Measurements from ENCODE around the gene VEGFA.

VEGFA gene

DNA sequence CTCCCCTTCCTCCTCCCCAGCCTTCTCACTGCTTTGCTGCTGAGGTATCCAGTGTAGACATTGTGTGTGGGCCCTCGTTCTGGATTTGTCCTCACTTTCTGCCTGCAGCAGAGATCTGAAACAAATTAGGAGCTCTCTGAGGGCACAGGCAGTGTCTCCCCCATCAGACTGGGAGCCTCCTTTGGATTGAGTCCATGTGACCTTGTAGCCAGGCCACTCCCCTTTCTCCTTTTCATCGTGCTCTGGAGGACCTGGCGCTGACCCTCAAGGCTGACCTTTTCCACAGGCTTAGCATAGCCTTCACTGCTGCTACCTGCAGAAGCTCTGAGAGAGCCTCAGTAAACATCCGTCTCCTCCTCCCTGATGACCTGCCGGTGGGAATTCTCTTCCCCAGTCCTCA lies 26.2 kb downstream of the VEGFA start:
- ATAC-seq, result no peak
- TF ChIP-seq, protein P1, sequence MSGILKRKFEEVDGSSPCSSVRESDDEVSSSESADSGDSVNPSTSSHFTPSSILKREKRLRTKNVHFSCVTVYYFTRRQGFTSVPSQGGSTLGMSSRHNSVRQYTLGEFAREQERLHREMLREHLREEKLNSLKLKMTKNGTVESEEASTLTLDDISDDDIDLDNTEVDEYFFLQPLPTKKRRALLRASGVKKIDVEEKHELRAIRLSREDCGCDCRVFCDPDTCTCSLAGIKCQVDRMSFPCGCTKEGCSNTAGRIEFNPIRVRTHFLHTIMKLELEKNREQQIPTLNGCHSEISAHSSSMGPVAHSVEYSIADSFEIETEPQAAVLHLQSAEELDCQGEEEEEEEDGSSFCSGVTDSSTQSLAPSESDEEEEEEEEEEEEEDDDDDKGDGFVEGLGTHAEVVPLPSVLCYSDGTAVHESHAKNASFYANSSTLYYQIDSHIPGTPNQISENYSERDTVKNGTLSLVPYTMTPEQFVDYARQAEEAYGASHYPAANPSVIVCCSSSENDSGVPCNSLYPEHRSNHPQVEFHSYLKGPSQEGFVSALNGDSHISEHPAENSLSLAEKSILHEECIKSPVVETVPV (CRISPR knock-in tag; IDR thresholded peaks at IDR 0.05), result no peak
- no peak for TF ChIP-seq CSDC2 (CRISPR knock-in tag; IDR thresholded peaks at IDR 0.05)
- TF ChIP-seq GLIS3 (CRISPR knock-in tag; IDR thresholded peaks at IDR 0.05), result no peak
- no peak for TF ChIP-seq OSR1 (CRISPR knock-in tag; IDR thresholded peaks at IDR 0.05)
- TF ChIP-seq TOX (CRISPR knock-in tag; IDR thresholded peaks at IDR 0.05; ENCODE audit: borderline replicate concordance), result no peak
- no peak for TF ChIP-seq ARNTL (CRISPR knock-in tag; IDR thresholded peaks at IDR 0.05; ENCODE audit: borderline replicate concordance, low read depth)
- TF ChIP-seq ISL1 (CRISPR knock-in tag; IDR thresholded peaks at IDR 0.05), result no peak
- no peak for TF ChIP-seq RARB (CRISPR knock-in tag; IDR thresholded peaks at IDR 0.05)
- TF ChIP-seq ZC3H10 (CRISPR knock-in tag; IDR thresholded peaks at IDR 0.05), result no peak
- TF ChIP-seq TCF4 (CRISPR knock-in tag; IDR thresholded peaks at IDR 0.05; ENCODE audit: borderline replicate concordance), result no peak
- no peak for TF ChIP-seq PPARA (CRISPR knock-in tag; IDR thresholded peaks at IDR 0.05; ENCODE audit: borderline replicate concordance)

DNA sequence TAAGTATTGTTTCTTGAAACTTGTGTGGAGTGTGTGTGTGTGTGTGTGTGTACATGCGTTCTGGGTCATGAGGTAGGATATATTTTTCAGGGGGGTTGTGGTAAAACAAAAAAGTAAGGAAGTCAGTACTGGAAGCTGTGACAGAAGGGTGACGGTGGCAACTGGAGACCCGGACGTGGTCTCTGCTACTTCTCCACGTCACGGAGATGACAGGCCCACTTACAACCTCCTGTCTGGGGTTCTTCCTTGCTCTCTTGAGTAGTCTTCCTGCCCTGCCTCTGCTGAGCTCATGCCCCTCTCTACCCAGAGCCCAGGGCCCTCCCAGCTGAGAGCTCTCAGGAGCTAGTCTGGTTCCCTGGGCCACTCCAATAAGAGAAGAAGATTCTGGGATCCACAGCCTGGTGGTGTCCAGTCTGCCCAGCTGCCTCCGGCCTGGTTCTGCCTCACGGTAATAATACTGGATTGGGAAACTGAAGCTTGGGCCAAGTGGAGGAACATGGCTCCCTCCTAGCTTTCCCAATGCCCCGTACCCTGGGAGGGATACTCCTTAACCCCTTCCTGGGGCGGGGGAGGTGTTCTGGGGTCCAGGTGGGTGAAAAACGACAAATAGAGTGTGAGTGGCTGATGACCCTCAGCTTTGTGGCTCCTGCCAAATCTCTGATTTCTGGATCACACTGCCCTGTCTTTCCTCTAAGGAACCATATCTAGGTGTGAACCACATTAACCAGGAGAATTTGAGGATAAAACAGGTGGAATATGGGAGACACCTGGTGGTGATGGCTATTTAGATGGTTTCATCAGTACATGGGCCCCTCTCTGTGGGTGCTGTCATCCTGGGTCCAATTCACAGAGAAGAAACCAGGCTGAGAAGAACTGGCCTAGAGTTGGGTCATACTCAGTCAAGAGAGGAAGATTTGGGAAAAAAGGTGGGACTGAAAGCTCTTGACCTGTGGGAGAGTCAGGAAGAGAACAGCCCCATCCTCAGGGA lies 27.2 kb downstream of the VEGFA start:
- TF ChIP-seq GLIS3 (CRISPR knock-in tag; IDR thresholded peaks at IDR 0.05) (no peak), ZC3H10 (CRISPR knock-in tag; IDR thresholded peaks at IDR 0.05) (no peak), PPARA (CRISPR knock-in tag; IDR thresholded peaks at IDR 0.05; ENCODE audit: borderline replicate concordance) (no peak), TOX (CRISPR knock-in tag; IDR thresholded peaks at IDR 0.05; ENCODE audit: borderline replicate concordance) (no peak), ESRRG (CRISPR knock-in tag; IDR thresholded peaks at IDR 0.05) (no peak)
- no peak for ATAC-seq

DNA sequence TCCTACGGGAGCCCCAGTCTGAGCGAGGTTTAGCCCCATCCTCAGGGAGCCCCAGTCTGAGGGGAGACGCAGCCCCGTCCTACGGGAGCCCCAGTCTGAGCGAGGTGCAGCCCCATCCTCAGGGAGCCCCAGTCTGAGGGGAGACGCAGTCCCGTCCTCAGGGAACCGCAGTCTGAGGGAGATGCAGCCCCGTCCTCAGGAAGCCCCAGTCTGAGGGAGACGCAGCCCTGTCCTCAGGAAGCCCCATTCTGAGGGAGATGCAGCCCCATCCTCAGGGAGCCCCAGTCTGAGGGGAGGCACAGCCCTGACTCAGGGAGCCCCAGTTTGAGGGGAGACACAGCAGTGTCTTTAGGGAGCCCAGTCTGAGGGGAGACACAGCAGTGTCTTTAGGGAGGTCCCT lies 27.9 kb downstream of the VEGFA start:
- no peak for ATAC-seq
- TF ChIP-seq, protein P1 (CRISPR knock-in tag; IDR thresholded peaks at IDR 0.05), result no peak
- TF ChIP-seq, protein P2, sequence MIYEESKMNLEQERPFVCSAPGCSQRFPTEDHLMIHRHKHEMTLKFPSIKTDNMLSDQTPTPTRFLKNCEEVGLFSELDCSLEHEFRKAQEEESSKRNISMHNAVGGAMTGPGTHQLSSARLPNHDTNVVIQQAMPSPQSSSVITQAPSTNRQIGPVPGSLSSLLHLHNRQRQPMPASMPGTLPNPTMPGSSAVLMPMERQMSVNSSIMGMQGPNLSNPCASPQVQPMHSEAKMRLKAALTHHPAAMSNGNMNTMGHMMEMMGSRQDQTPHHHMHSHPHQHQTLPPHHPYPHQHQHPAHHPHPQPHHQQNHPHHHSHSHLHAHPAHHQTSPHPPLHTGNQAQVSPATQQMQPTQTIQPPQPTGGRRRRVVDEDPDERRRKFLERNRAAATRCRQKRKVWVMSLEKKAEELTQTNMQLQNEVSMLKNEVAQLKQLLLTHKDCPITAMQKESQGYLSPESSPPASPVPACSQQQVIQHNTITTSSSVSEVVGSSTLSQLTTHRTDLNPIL (CRISPR knock-in tag; IDR thresholded peaks at IDR 0.05; ENCODE audit: low read depth), result no peak
- TF ChIP-seq, protein P3, sequence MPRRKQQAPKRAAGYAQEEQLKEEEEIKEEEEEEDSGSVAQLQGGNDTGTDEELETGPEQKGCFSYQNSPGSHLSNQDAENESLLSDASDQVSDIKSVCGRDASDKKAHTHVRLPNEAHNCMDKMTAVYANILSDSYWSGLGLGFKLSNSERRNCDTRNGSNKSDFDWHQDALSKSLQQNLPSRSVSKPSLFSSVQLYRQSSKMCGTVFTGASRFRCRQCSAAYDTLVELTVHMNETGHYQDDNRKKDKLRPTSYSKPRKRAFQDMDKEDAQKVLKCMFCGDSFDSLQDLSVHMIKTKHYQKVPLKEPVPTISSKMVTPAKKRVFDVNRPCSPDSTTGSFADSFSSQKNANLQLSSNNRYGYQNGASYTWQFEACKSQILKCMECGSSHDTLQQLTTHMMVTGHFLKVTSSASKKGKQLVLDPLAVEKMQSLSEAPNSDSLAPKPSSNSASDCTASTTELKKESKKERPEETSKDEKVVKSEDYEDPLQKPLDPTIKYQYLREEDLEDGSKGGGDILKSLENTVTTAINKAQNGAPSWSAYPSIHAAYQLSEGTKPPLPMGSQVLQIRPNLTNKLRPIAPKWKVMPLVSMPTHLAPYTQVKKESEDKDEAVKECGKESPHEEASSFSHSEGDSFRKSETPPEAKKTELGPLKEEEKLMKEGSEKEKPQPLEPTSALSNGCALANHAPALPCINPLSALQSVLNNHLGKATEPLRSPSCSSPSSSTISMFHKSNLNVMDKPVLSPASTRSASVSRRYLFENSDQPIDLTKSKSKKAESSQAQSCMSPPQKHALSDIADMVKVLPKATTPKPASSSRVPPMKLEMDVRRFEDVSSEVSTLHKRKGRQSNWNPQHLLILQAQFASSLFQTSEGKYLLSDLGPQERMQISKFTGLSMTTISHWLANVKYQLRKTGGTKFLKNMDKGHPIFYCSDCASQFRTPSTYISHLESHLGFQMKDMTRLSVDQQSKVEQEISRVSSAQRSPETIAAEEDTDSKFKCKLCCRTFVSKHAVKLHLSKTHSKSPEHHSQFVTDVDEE (CRISPR knock-in tag; IDR thresholded peaks at IDR 0.05), result no peak
- no peak for TF ChIP-seq ZNF8 (CRISPR knock-in tag; IDR thresholded peaks at IDR 0.05)
- TF ChIP-seq SNAI2 (CRISPR knock-in tag; IDR thresholded peaks at IDR 0.05), result no peak
- no peak for TF ChIP-seq ZFP30 (CRISPR knock-in tag; IDR thresholded peaks at IDR 0.05)
- TF ChIP-seq CSDC2 (CRISPR knock-in tag; IDR thresholded peaks at IDR 0.05), result no peak
- TF ChIP-seq BACH2 (CRISPR knock-in tag; IDR thresholded peaks at IDR 0.05; ENCODE audit: borderline replicate concordance), result no peak
- no peak for TF ChIP-seq ZNF70 (CRISPR knock-in tag; IDR thresholded peaks at IDR 0.05)
- TF ChIP-seq ISL1 (CRISPR knock-in tag; IDR thresholded peaks at IDR 0.05), result no peak
- no peak for TF ChIP-seq TCF4 (CRISPR knock-in tag; IDR thresholded peaks at IDR 0.05; ENCODE audit: borderline replicate concordance)

Data from SK-N-SH treated with all-trans-retinoic acid at 6 μM for 48 hours (cell line).